NCI-H2196 treated with DMSO at 0.1 percent for 48 hours (cell line): ENCODE data around the gene VPS13A.

Experiments
- DNase-seq: peaks from one replicate; lab custom pipeline; 2025; ENCODE audit not compliant: unreplicated experiment; lab: John Stamatoyannopoulos, UW

Gene VPS13A

DNA sequence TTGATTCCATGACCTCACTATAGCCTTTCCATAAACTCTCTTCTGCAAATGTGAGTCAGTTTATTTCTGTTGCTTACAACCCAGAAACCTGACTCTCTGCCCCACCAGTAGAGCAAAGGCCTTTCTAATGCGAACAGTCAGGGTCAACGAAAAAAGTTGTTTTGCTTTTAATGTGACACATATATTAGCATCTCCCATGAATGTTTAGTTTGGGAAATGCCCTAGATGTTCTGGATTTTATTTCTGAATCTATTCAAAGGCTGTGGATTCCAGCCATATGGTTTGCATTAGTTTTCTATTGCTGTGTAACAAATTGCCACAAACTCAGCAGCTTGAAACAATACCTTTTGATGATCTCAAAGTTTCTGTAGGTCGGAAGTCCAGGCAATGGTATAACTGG lies 277.3 kb downstream of the VPS13A start:
- DNase-seq, result no peak

GRCh38 chr9:77455312-77455927 lies 278.1 kb downstream of the VPS13A start:
- no peak for DNase-seq

- DNase-seq, result peak; percentile 12
These were observed 279.6 kb downstream of the VPS13A start for GRCh38 chr9:77456829-77457437.

DNA sequence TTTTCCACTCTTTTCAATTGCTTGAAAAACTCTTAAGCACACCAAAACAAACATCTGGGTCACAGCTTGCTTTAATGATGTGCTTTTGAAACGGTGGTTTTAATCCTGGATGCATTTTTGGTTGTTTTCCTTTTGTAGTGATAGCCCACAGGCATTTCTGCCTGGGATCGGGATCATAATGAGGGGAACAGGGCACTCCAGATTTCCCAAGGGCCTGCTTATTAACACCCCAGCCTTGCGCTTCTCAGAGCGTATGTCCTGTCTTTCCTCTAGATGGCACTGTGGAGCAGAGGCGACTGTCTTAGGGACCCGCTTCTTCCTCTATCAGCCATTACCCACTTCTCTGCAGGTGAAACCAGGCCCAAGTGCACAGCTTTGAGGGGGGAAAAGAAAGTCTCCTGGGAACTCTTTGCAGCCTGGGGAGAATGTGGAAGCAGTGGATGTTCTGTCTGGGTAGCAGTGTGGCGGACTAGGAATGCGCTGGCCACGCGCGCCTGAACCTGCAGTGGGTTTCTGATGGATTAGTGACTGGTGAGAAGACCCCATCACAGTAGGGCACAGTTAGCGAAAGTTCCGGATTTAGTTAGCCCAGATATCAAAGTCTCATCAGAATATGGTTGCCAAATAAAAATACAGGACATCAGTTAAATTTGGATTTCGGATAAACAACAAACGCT lies 280.7 kb downstream of the VPS13A start:
- no peak for DNase-seq

- DNase-seq, result no peak
These were observed 283.6 kb downstream of the VPS13A start for GRCh38 chr9:77460938-77461337.

DNA sequence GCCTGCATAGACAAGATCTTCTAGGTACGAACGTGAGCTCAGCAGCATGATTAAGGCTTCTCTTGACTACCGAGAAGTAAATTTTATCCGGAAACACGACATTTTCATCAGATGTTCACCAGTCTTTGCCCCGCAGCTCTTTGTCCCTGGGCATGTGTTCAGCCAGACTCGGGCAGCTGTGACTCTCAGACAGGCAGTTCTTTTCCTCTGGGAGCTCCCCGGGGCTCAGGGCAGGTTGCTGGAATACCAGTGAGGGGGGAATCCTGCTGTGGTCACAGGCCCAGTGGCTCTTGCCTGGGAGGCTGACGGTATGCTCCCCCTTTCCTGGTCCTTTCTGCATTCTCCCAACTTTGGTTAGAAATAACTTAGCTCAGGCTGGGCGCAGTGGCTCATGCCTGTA lies 284.7 kb downstream of the VPS13A start:
- DNase-seq, result no peak

DNA sequence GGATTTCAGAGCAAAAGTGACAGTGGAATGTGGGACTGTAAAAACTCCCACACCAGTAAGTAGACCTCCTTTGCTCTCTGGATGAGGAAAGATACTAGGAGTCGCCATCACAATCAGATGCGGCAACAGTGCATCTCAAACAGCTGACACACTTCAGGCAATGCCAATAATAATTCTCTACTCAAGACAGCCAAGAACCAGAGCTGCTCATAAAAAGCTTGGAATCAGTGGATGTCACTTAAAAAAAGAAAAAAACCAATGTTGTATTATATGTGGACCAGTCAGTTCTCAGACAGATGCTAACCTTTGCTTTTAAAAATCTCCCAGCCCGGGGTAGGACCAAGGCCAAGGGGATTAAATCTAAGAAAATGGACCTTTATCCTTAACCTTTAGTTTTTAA lies 285.8 kb downstream of the VPS13A start:
- DNase-seq, result no peak

DNA sequence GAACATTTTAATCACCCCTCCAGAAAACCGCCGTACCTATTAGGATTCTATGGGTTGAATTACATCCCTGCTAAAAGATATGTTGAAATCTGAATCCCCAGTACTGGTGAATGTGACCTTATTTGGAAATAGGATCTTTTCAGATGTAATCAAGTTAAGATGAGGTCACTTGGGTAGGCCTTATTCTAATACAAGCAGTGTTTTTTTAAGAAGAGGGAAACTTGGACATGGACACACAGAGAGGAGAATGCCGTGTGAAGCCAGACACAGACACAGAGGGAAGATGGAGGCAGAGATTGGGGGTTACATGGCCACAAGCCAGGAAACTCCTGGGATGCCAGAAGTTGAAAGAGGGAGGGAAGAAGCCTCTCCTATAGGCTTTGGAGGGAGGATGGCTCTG lies 287.3 kb downstream of the VPS13A start:
- no peak for DNase-seq

DNA sequence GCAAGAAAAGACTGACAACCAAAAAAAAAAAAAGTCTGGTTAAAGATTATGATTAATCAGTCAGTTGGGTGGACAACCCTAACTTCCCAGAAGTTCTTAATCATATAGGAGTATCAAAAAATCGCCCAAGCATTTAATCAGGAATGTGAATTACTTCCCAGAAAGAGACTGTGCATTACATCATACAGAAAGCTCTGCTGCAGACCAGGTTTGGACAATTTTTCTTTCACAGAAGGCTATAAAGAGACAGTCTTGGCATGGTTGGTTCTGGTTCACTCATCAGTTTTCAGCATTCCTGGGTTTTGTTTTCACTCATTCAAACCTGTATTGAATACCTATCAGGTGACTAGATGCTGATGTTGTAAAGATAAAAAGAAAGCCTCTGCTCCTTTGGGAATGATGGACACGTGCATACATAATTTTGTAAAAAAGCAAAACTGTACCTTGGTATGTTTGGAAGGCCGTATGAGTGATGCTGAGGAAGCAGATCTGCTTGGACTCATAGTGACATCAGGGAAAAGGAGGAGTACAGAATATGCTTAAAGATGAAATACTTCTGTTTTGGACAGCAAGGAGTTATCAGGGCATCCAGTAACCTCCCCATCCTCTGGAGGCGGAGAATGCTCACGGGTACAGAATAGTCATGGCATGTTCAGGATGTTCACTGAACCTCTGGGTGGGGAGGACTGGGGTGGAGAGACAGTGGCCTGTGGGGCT lies 292.3 kb downstream of the VPS13A start:
- DNase-seq, result no peak
